HEK293 (cell line): ENCODE data around the gene DIS3L2.

Experiments used
- ZNF121 ChIP-seq: fragments of 450-650 bp; formaldehyde crosslinking; IDR thresholded peaks from 2 replicates; pipeline ENCODE4 v1.5.1; 2016; ENCODE audit warnings: missing biosample characterization, missing genetic modification characterization
- ZNF214 ChIP-seq: fragments of 450-650 bp; formaldehyde crosslinking; IDR thresholded peaks from 2 replicates; pipeline ENCODE4 v1.5.1; 2017; ENCODE audit warnings: missing biosample characterization, mild to moderate bottlenecking, missing genetic modification characterization, borderline replicate concordance
- ZNF776 ChIP-seq: fragments of 450-650 bp; formaldehyde crosslinking; IDR thresholded peaks from 2 replicates; pipeline ENCODE4 v1.5.0; 2017; ENCODE audit warnings: missing biosample characterization, missing genetic modification characterization, borderline replicate concordance
- TF ChIP-seq, protein P1 (sequence below): fragments of 450-650 bp; formaldehyde crosslinking; conservative IDR thresholded peaks from 2 replicates; pipeline ENCODE4 v1.5.1; 2016; ENCODE audit warnings: low read depth, missing biosample characterization, missing genetic modification characterization
- TF ChIP-seq, protein P2 (sequence below): sonication (generic); formaldehyde crosslinking; IDR thresholded peaks from 2 replicates; pipeline ENCODE4 v1.8.1; 2022; ENCODE audit warnings: mild to moderate bottlenecking, moderate library complexity, missing genetic modification reagents
- TF ChIP-seq, protein P3 (sequence below): fragments of 450-650 bp; formaldehyde crosslinking; IDR thresholded peaks from 2 replicates; pipeline ENCODE4 v1.5.1; 2016; ENCODE audit warnings: missing biosample characterization, missing genetic modification characterization

DNA sequence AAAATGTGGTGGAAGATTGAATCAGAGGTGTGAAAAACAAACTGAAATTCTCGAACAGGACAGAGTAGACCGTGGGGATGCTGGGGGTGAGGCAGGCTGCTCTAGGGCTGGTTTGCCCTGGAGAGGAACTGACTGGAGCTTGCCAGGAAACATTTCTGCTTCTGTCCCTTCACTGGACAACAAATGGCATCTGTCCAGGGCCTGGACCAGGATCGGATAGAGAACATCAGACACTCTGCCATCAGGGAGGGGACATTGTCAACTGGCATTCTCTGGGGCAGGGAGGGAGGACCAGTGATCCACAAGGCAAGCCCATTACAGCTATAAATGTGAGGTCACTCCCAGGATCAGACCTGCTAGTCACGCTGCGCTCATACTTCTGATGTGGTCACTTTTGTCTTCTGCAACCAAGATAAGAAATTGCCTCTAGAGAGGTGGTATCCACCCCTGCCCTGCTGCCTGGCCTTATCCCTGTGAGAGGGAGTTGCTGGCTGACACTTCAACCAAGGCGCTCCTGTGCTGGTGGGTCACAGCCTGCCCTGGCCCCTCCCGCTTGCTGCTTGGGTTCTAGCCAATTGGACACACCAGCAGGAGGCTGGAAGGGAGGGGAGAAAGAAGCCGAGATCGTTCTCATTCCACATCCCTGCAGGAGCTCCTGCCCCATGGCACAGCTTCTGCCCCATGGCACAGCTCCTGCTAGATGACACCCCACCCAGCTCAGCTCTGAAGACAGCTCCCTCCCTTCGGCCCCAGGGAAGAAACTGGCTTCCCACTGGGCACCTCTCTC, 44.0 kb upstream of the DIS3L2 start:
- TF ChIP-seq ZNF214 (no peak), ZNF776 (tag by site-specific recombination) (no peak), ZNF121 (tag by site-specific recombination) (no peak)
- TF ChIP-seq, protein P1, sequence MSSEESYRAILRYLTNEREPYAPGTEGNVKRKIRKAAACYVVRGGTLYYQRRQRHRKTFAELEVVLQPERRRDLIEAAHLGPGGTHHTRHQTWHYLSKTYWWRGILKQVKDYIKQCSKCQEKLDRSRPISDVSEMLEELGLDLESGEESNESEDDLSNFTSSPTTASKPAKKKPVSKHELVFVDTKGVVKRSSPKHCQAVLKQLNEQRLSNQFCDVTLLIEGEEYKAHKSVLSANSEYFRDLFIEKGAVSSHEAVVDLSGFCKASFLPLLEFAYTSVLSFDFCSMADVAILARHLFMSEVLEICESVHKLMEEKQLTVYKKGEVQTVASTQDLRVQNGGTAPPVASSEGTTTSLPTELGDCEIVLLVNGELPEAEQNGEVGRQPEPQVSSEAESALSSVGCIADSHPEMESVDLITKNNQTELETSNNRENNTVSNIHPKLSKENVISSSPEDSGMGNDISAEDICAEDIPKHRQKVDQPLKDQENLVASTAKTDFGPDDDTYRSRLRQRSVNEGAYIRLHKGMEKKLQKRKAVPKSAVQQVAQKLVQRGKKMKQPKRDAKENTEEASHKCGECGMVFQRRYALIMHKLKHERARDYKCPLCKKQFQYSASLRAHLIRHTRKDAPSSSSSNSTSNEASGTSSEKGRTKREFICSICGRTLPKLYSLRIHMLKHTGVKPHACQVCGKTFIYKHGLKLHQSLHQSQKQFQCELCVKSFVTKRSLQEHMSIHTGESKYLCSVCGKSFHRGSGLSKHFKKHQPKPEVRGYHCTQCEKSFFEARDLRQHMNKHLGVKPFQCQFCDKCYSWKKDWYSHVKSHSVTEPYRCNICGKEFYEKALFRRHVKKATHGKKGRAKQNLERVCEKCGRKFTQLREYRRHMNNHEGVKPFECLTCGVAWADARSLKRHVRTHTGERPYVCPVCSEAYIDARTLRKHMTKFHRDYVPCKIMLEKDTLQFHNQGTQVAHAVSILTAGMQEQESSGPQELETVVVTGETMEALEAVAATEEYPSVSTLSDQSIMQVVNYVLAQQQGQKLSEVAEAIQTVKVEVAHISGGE (tag by site-specific recombination), result no peak
- TF ChIP-seq, protein P2, sequence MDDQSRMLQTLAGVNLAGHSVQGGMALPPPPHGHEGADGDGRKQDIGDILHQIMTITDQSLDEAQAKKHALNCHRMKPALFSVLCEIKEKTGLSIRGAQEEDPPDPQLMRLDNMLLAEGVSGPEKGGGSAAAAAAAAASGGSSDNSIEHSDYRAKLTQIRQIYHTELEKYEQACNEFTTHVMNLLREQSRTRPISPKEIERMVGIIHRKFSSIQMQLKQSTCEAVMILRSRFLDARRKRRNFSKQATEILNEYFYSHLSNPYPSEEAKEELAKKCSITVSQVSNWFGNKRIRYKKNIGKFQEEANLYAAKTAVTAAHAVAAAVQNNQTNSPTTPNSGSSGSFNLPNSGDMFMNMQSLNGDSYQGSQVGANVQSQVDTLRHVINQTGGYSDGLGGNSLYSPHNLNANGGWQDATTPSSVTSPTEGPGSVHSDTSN, result no peak
- TF ChIP-seq, protein P3, sequence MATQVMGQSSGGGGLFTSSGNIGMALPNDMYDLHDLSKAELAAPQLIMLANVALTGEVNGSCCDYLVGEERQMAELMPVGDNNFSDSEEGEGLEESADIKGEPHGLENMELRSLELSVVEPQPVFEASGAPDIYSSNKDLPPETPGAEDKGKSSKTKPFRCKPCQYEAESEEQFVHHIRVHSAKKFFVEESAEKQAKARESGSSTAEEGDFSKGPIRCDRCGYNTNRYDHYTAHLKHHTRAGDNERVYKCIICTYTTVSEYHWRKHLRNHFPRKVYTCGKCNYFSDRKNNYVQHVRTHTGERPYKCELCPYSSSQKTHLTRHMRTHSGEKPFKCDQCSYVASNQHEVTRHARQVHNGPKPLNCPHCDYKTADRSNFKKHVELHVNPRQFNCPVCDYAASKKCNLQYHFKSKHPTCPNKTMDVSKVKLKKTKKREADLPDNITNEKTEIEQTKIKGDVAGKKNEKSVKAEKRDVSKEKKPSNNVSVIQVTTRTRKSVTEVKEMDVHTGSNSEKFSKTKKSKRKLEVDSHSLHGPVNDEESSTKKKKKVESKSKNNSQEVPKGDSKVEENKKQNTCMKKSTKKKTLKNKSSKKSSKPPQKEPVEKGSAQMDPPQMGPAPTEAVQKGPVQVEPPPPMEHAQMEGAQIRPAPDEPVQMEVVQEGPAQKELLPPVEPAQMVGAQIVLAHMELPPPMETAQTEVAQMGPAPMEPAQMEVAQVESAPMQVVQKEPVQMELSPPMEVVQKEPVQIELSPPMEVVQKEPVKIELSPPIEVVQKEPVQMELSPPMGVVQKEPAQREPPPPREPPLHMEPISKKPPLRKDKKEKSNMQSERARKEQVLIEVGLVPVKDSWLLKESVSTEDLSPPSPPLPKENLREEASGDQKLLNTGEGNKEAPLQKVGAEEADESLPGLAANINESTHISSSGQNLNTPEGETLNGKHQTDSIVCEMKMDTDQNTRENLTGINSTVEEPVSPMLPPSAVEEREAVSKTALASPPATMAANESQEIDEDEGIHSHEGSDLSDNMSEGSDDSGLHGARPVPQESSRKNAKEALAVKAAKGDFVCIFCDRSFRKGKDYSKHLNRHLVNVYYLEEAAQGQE (tag by site-specific recombination), result no peak
